Measurements from ENCODE around the gene LCNL1.

LCNL1 gene

GRCh38 chr9:136973618-136974617, 8.9 kb upstream of the LCNL1 start:
- H3K4me1 ChIP-seq (ENCODE audit: insufficient read depth, low read length), result no peaks in the 10 kb centered on the region; the same call in 1 of the 2 replicates
- no peaks in the 10 kb centered on the region for H3K36me3 ChIP-seq (ENCODE audit: insufficient read depth, low read depth, low read length)
- no peak overlapping the region for H3K27ac ChIP-seq (ENCODE audit: low read length)
- H3K9ac ChIP-seq (ENCODE audit: low read depth, low read length), result no peak overlapping the region
- no peaks in the 10 kb centered on the region for H3K9me3 ChIP-seq (ENCODE audit: insufficient read depth, low read depth, low read length)
- no peak overlapping the region for H3K4me3 ChIP-seq (ENCODE audit: low read length)
- peaks cover 11% of the 10 kb centered on the region for H3K27me3 ChIP-seq (ENCODE audit: insufficient read depth, low read length)

- H3K9me3 ChIP-seq (ENCODE audit: insufficient read depth, low read depth, low read length), result no peaks in the 10 kb centered on the region
- H3K4me3 ChIP-seq (ENCODE audit: low read length), result no peak overlapping the region
- no peaks in the 10 kb centered on the region for H3K36me3 ChIP-seq (ENCODE audit: insufficient read depth, low read depth, low read length)
- no peaks in the 10 kb centered on the region; the same call in 1 of the 2 replicates for H3K4me1 ChIP-seq (ENCODE audit: insufficient read depth, low read length)
- H3K27ac ChIP-seq (ENCODE audit: low read length), result no peak overlapping the region
- no peak overlapping the region for H3K9ac ChIP-seq (ENCODE audit: low read depth, low read length)
- peaks cover 11% of the 10 kb centered on the region for H3K27me3 ChIP-seq (ENCODE audit: insufficient read depth, low read length)
Observed at GRCh38 chr9:136974817-136975535, 7.8 kb upstream of the LCNL1 start.

- Histone ChIP-seq H3K27ac (ENCODE audit: low read length) (no peak overlapping the region), H3K9ac (ENCODE audit: low read depth, low read length) (no peak overlapping the region), H3K9me3 (ENCODE audit: insufficient read depth, low read depth, low read length) (no peaks in the 10 kb centered on the region), H3K4me3 (ENCODE audit: low read length) (no peak overlapping the region), H3K4me1 (ENCODE audit: insufficient read depth, low read length) (no peaks in the 10 kb centered on the region; the same call in 1 of the 2 replicates), H3K27me3 (ENCODE audit: insufficient read depth, low read length) (peaks cover 11% of the 10 kb centered on the region), H3K36me3 (ENCODE audit: insufficient read depth, low read depth, low read length) (no peaks in the 10 kb centered on the region)
Observed at GRCh38 chr9:136975644-136976043, 7.1 kb upstream of the LCNL1 start.

GRCh38 chr9:136977223-136977622, 5.6 kb upstream of the LCNL1 start, which contains the start of gene PTGDS:
TSS of gene PTGDS (plus strand) at chr9:136977504. CDS start at chr9:136977579, 75 bp downstream.
- H3K27ac ChIP-seq (ENCODE audit: low read length), result no peak within 1 kb of the TSS
- peak within 1 kb of the TSS; percentile 41; the same call in 1 of the 2 replicates for H3K9ac ChIP-seq (ENCODE audit: low read depth, low read length)

GRCh38 chr9:136977649-136978072, 5.1 kb upstream of the LCNL1 start:
- Histone ChIP-seq H3K9ac (ENCODE audit: low read depth, low read length) (peak overlapping the region; percentile 41; the same call in 1 of the 2 replicates), H3K36me3 (ENCODE audit: insufficient read depth, low read depth, low read length) (no peaks in the 10 kb centered on the region), H3K9me3 (ENCODE audit: insufficient read depth, low read depth, low read length) (no peaks in the 10 kb centered on the region), H3K27me3 (ENCODE audit: insufficient read depth, low read length) (peaks cover 11% of the 10 kb centered on the region), H3K4me3 (ENCODE audit: low read length) (peak overlapping the region; percentile 72), H3K27ac (ENCODE audit: low read length) (no peak overlapping the region), H3K4me1 (ENCODE audit: insufficient read depth, low read length) (no peaks in the 10 kb centered on the region; the same call in 1 of the 2 replicates)

More at GRCh38 chr9:136977223-136977622, 5.6 kb upstream of the LCNL1 start, which contains the start of gene PTGDS:
- Histone ChIP-seq H3K27me3 (ENCODE audit: insufficient read depth, low read length) (peaks cover 11% of the 10 kb centered on the region), H3K9me3 (ENCODE audit: insufficient read depth, low read depth, low read length) (no peaks in the 10 kb centered on the region), H3K4me1 (ENCODE audit: insufficient read depth, low read length) (no peaks in the 10 kb centered on the region; the same call in 1 of the 2 replicates), H3K36me3 (ENCODE audit: insufficient read depth, low read depth, low read length) (no peaks in the 10 kb centered on the region), H3K4me3 (ENCODE audit: low read length) (peak within 1 kb of the TSS; percentile 72)

GRCh38 chr9:136978073-136978864, 4.5 kb upstream of the LCNL1 start:
- Histone ChIP-seq H3K4me1 (ENCODE audit: insufficient read depth, low read length) (no peaks in the 10 kb centered on the region; the same call in 1 of the 2 replicates), H3K27ac (ENCODE audit: low read length) (no peak overlapping the region), H3K36me3 (ENCODE audit: insufficient read depth, low read depth, low read length) (no peaks in the 10 kb centered on the region), H3K9ac (ENCODE audit: low read depth, low read length) (peak overlapping the region; percentile 41; the same call in 1 of the 2 replicates), H3K4me3 (ENCODE audit: low read length) (peak overlapping the region; percentile 72), H3K27me3 (ENCODE audit: insufficient read depth, low read length) (peaks cover 11% of the 10 kb centered on the region), H3K9me3 (ENCODE audit: insufficient read depth, low read depth, low read length) (no peaks in the 10 kb centered on the region)

GRCh38 chr9:136978865-136979544, 3.8 kb upstream of the LCNL1 start:
- Histone ChIP-seq H3K4me3 (ENCODE audit: low read length) (no peak overlapping the region), H3K27me3 (ENCODE audit: insufficient read depth, low read length) (peaks cover 18% of the 10 kb centered on the region), H3K9me3 (ENCODE audit: insufficient read depth, low read depth, low read length) (no peaks in the 10 kb centered on the region), H3K36me3 (ENCODE audit: insufficient read depth, low read depth, low read length) (no peaks in the 10 kb centered on the region), H3K27ac (ENCODE audit: low read length) (no peak overlapping the region), H3K4me1 (ENCODE audit: insufficient read depth, low read length) (no peaks in the 10 kb centered on the region; the same call in 1 of the 2 replicates), H3K9ac (ENCODE audit: low read depth, low read length) (no peak overlapping the region)

GRCh38 chr9:136979769-136980587, 2.8 kb upstream of the LCNL1 start:
- H3K4me1 ChIP-seq (ENCODE audit: insufficient read depth, low read length), result no peaks in the 10 kb centered on the region; the same call in 1 of the 2 replicates
- H3K9ac ChIP-seq (ENCODE audit: low read depth, low read length), result no peak overlapping the region
- no peak overlapping the region for H3K27ac ChIP-seq (ENCODE audit: low read length)
- peaks cover 28% of the 10 kb centered on the region for H3K27me3 ChIP-seq (ENCODE audit: insufficient read depth, low read length)
- no peaks in the 10 kb centered on the region for H3K9me3 ChIP-seq (ENCODE audit: insufficient read depth, low read depth, low read length)
- no peak overlapping the region for H3K4me3 ChIP-seq (ENCODE audit: low read length)
- H3K36me3 ChIP-seq (ENCODE audit: insufficient read depth, low read depth, low read length), result no peaks in the 10 kb centered on the region

GRCh38 chr9:136980669-136981478, 1.9 kb upstream of the LCNL1 start:
- H3K27me3 ChIP-seq (ENCODE audit: insufficient read depth, low read length), result peaks cover 37% of the 10 kb centered on the region
- H3K36me3 ChIP-seq (ENCODE audit: insufficient read depth, low read depth, low read length), result no peaks in the 10 kb centered on the region
- H3K4me1 ChIP-seq (ENCODE audit: insufficient read depth, low read length), result no peaks in the 10 kb centered on the region; the same call in 1 of the 2 replicates
- no peak overlapping the region for H3K9ac ChIP-seq (ENCODE audit: low read depth, low read length)
- H3K27ac ChIP-seq (ENCODE audit: low read length), result no peak overlapping the region
- H3K4me3 ChIP-seq (ENCODE audit: low read length), result no peak overlapping the region
- no peaks in the 10 kb centered on the region for H3K9me3 ChIP-seq (ENCODE audit: insufficient read depth, low read depth, low read length)

Measured in iPS-20b (cell line).